Sigmoid colon (tissue), 4 donors: ENCODE data around the gene SHISA2.

Experiments
- EP300 ChIP-seq, 4 donors: sonication (generic); formaldehyde crosslinking; IDR thresholded peaks; one replicate each; pipeline ENCODE4 v1.6.1; 2017; ENCODE audit warnings: antibody characterized with exemption in 4 of 4
- TF ChIP-seq, protein P1 (sequence below), 4 experiments: fragments of 450-650 bp in 3 of 4; fragments of 200-600 bp in 1 of 4; IDR thresholded peaks; one replicate each; pipeline ENCODE4 v1.5.1; 2016 to 2019; ENCODE audit warnings: antibody characterized with exemption in 4 of 4, mild to moderate bottlenecking in 3 of 4, moderate library complexity in 2 of 4

DNA sequence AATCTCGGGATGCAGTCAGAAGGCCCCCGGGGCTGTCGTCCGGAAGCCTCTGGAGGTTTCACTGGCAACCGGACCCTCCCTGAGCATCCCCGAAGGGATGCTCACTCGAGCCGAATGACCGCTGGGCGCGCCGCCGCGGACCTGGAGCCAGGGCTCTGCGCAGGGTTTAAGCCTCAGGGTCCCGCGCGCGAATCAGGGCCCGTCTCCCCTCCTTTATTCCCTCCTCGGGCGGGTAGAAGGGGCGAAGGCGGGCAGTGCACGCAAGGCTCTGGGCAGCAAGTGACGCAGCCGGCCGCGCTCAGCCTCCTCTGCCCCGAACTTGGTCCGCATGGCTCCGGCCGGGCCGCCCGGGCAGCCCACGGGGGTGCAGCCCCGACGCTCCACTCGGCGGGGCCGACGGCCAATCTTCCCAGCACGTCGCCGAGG, 572 bp downstream of the SHISA2 start:
- no peak for TF ChIP-seq EP300 (IDR thresholded peaks at IDR 0.05)
- TF ChIP-seq, protein P1, sequence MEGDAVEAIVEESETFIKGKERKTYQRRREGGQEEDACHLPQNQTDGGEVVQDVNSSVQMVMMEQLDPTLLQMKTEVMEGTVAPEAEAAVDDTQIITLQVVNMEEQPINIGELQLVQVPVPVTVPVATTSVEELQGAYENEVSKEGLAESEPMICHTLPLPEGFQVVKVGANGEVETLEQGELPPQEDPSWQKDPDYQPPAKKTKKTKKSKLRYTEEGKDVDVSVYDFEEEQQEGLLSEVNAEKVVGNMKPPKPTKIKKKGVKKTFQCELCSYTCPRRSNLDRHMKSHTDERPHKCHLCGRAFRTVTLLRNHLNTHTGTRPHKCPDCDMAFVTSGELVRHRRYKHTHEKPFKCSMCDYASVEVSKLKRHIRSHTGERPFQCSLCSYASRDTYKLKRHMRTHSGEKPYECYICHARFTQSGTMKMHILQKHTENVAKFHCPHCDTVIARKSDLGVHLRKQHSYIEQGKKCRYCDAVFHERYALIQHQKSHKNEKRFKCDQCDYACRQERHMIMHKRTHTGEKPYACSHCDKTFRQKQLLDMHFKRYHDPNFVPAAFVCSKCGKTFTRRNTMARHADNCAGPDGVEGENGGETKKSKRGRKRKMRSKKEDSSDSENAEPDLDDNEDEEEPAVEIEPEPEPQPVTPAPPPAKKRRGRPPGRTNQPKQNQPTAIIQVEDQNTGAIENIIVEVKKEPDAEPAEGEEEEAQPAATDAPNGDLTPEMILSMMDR (IDR thresholded peaks at IDR 0.05): no peak
